Measurements from ENCODE around the gene USP37.

USP37 gene

GRCh38 chr2:218523651-218524050, 44.5 kb downstream of the USP37 start:
- TF ChIP-seq GATA1 (IDR thresholded peaks at IDR 0.05; ENCODE audit: low read depth, low read length): no peak

GRCh38 chr2:218518876-218519275, 49.3 kb downstream of the USP37 start:
- TF ChIP-seq GATA1 (IDR thresholded peaks at IDR 0.05; ENCODE audit: low read depth, low read length) (no peak), POLR2A (IDR thresholded peaks at IDR 0.05; ENCODE audit: low read length) (no peak)
- no peak for DNase-seq

More at GRCh38 chr2:218523651-218524050, 44.5 kb downstream of the USP37 start:
- DNase-seq: no peak

GRCh38 chr2:218517434-218518206, 50.5 kb downstream of the USP37 start:
- TF ChIP-seq GATA1 (IDR thresholded peaks at IDR 0.05; ENCODE audit: low read depth, low read length) (no peak), POLR2A (IDR thresholded peaks at IDR 0.05; ENCODE audit: low read length) (no peak)

GRCh38 chr2:218516614-218517013, 51.5 kb downstream of the USP37 start:
- TF ChIP-seq GATA1 (IDR thresholded peaks at IDR 0.05; ENCODE audit: low read depth, low read length): no peak
- TF ChIP-seq POLR2A (IDR thresholded peaks at IDR 0.05; ENCODE audit: low read length): no peak
- DNase-seq: peak; percentile 46 to 63

More at GRCh38 chr2:218517434-218518206, 50.5 kb downstream of the USP37 start:
- peak in 1 of 2 experiments; percentile 5 for DNase-seq

GRCh38 chr2:218513676-218514075, 54.5 kb downstream of the USP37 start:
- no peak for DNase-seq

GRCh38 chr2:218508299-218508698, 59.9 kb downstream of the USP37 start:
- DNase-seq: no peak

More at GRCh38 chr2:218513676-218514075, 54.5 kb downstream of the USP37 start:
- TF ChIP-seq GATA1 (IDR thresholded peaks at IDR 0.05; ENCODE audit: low read depth, low read length) (no peak), POLR2A (IDR thresholded peaks at IDR 0.05; ENCODE audit: low read length) (no peak)

GRCh38 chr2:218505754-218506371, 62.3 kb downstream of the USP37 start:
- no peak for DNase-seq
- TF ChIP-seq GATA1 (IDR thresholded peaks at IDR 0.05; ENCODE audit: low read depth, low read length) (no peak), POLR2A (IDR thresholded peaks at IDR 0.05; ENCODE audit: low read length) (no peak)

More at GRCh38 chr2:218508299-218508698, 59.9 kb downstream of the USP37 start:
- TF ChIP-seq GATA1 (IDR thresholded peaks at IDR 0.05; ENCODE audit: low read depth, low read length) (no peak), POLR2A (IDR thresholded peaks at IDR 0.05; ENCODE audit: low read length) (no peak)

GRCh38 chr2:218501665-218502064, 66.5 kb downstream of the USP37 start:
- TF ChIP-seq GATA1 (IDR thresholded peaks at IDR 0.05; ENCODE audit: low read depth, low read length) (no peak), POLR2A (IDR thresholded peaks at IDR 0.05; ENCODE audit: low read length) (no peak)
- DNase-seq: no peak

GRCh38 chr2:218500501-218501060, 67.6 kb downstream of the USP37 start:
- no peak for DNase-seq
- no peak for TF ChIP-seq POLR2A (IDR thresholded peaks at IDR 0.05; ENCODE audit: low read length)
- no peak for TF ChIP-seq GATA1 (IDR thresholded peaks at IDR 0.05; ENCODE audit: low read depth, low read length)

GRCh38 chr2:218485986-218486667, 82.0 kb downstream of the USP37 start:
- DNase-seq: no peak
- TF ChIP-seq GATA1 (IDR thresholded peaks at IDR 0.05; ENCODE audit: low read depth, low read length) (no peak), POLR2A (IDR thresholded peaks at IDR 0.05; ENCODE audit: low read length) (no peak)

GRCh38 chr2:218482651-218483050, 85.5 kb downstream of the USP37 start:
- no peak for TF ChIP-seq POLR2A (IDR thresholded peaks at IDR 0.05; ENCODE audit: low read length)
- no peak for TF ChIP-seq GATA1 (IDR thresholded peaks at IDR 0.05; ENCODE audit: low read depth, low read length)
- DNase-seq: no peak

- DNase-seq: no peak
- TF ChIP-seq POLR2A (IDR thresholded peaks at IDR 0.05; ENCODE audit: low read length) (no peak), GATA1 (IDR thresholded peaks at IDR 0.05; ENCODE audit: low read depth, low read length) (no peak)
These were observed 88.6 kb downstream of the USP37 start for GRCh38 chr2:218479595-218479994.

- no peak for TF ChIP-seq GATA1 (IDR thresholded peaks at IDR 0.05; ENCODE audit: low read depth, low read length)
- TF ChIP-seq POLR2A (IDR thresholded peaks at IDR 0.05; ENCODE audit: low read length): no peak
- DNase-seq: no peak
These were observed 89.6 kb downstream of the USP37 start for GRCh38 chr2:218478544-218478943.

GRCh38 chr2:218477247-218477646, 90.9 kb downstream of the USP37 start:
- TF ChIP-seq GATA1 (IDR thresholded peaks at IDR 0.05; ENCODE audit: low read depth, low read length) (no peak), POLR2A (IDR thresholded peaks at IDR 0.05; ENCODE audit: low read length) (no peak)

More at GRCh38 chr2:218477247-218477646, 90.9 kb downstream of the USP37 start:
- DNase-seq: no peak

All from erythroblast (primary cell).